MM.1S (cell line): Measurements from ENCODE around the gene CDC20.

Source experiments
- DNase-seq: peaks from one replicate; pipeline ENCODE4 v3.0.0-alpha.2; 2015
- H2AFZ ChIP-seq: fragments of 300-600 bp; sonication (generic); 2 replicates; pipeline ENCODE4 v1.6.0; 2016; ENCODE audit warnings: antibody characterized with exemption, low read length
- H3F3A ChIP-seq: fragments of 300-600 bp; sonication (generic); 2 replicates; pipeline ENCODE4 v1.6.1; 2016; ENCODE audit warnings: mild to moderate bottlenecking, antibody characterized with exemption, low read length, moderate library complexity, mixed read lengths; ENCODE audit not compliant: insufficient read depth
- H3K27ac ChIP-seq: fragments of 300-600 bp; sonication (generic); 2 replicates; pipeline ENCODE4 v1.5.1; 2016; ENCODE audit warnings: mild to moderate bottlenecking, low read length
- H3K27me3 ChIP-seq: fragments of 300-600 bp; sonication (generic); replicated peaks from 2 replicates; pipeline ENCODE4 v1.6.0; 2016; ENCODE audit warnings: low read length; ENCODE audit not compliant: insufficient read depth
- H3K36me3 ChIP-seq: fragments of 300-600 bp; sonication (generic); replicated peaks from 2 replicates; pipeline ENCODE4 v1.6.1; 2016; ENCODE audit warnings: mild to moderate bottlenecking, low read length, mixed read lengths; ENCODE audit not compliant: insufficient read depth
- H3K4me1 ChIP-seq: fragments of 300-600 bp; sonication (generic); 2 replicates; pipeline ENCODE4 v1.6.1; 2016; ENCODE audit warnings: low read length, mixed read lengths
- H3K4me2 ChIP-seq: fragments of 300-600 bp; sonication (generic); 2 replicates; pipeline ENCODE4 v1.6.0; 2016; ENCODE audit warnings: low read depth, low read length
- H3K4me3 ChIP-seq: fragments of 300-600 bp; sonication (generic); 2 replicates; pipeline ENCODE4 v1.5.1; 2016; ENCODE audit warnings: low read length, mixed read lengths
- H3K79me2 ChIP-seq: fragments of 300-600 bp; sonication (generic); 2 replicates; pipeline ENCODE4 v1.6.1; 2016; ENCODE audit warnings: mixed run types, low read length, mixed read lengths
- H3K9ac ChIP-seq: fragments of 300-600 bp; sonication (generic); 2 replicates; pipeline ENCODE4 v1.6.1; 2016; ENCODE audit warnings: low read length, mixed read lengths
- H3K9me2 ChIP-seq: fragments of 300-600 bp; sonication (generic); replicated peaks from 2 replicates; pipeline ENCODE4 v1.6.1; 2016; ENCODE audit warnings: mild to moderate bottlenecking, low read length, mixed read lengths; ENCODE audit not compliant: insufficient read depth
- H3K9me3 ChIP-seq: fragments of 300-600 bp; sonication (generic); replicated peaks from 2 replicates; pipeline ENCODE4 v1.6.1; 2016; ENCODE audit warnings: mild to moderate bottlenecking, low read length, mixed read lengths; ENCODE audit not compliant: insufficient read depth
- H4K20me1 ChIP-seq: fragments of 300-600 bp; sonication (generic); 2 replicates; pipeline ENCODE4 v1.6.1; 2016; ENCODE audit warnings: mild to moderate bottlenecking, low read length, moderate library complexity, mixed read lengths; ENCODE audit not compliant: insufficient read depth
- EZH2 ChIP-seq: fragments of 300-600 bp; sonication (generic); optimal IDR thresholded peaks from 2 replicates; pipeline ENCODE3; 2017; ENCODE audit warnings: low read depth, mild to moderate bottlenecking, antibody characterized with exemption, low read length, mixed read lengths
- EZH2phosphoT487 ChIP-seq: fragments of 300-600 bp; sonication (generic); IDR thresholded peaks from 2 replicates; pipeline ENCODE4 v1.6.1; 2018; ENCODE audit warnings: antibody characterized with exemption, low read length
- TF ChIP-seq, protein P1 (sequence below): fragments of 300-600 bp; sonication (generic); IDR thresholded peaks from 2 replicates; pipeline ENCODE4 v1.5.1; 2016; ENCODE audit warnings: antibody characterized with exemption, low read length, mixed read lengths

The CDC20 gene

DNA sequence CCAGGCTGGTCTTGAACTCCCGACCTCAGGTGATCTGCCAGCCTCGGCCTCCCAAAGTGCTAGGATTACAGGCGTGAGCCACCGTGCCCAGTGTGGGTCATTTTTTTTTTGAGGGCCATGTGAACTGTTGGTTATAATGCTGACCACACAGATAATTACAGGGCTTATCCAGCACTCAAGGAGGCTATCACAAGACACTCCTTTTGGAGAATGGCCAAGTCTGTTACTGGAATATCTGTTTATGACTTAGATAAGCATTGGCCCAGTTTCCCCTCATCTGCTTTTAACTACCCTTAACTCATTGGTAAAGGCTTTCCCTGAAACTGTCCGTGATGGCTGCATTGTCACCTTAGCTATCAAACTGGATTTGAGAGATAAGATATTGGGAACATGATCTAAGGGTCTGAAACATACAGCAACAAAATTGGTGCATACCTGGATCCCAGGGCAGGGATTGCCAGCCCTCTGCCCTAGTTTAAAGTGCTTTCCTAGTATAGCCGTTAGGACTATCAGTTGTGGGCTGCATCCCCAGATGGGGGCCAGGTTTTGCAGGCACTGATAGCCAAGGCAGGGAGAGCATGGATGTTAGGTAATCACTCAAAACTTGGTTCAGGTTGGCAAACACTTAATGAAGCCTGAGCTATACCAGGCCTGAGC is 46.6 kb downstream of the CDC20 start:
- no peak for DNase-seq
- Histone ChIP-seq H2AFZ (no peak overlapping the region), H3K4me1 (no peaks in the 10 kb centered on the region), H4K20me1 (no peaks in the 10 kb centered on the region), H3K27me3 (no peaks in the 10 kb centered on the region), H3K4me2 (no peak overlapping the region), H3K36me3 (no peaks in the 10 kb centered on the region), H3K9ac (no peak overlapping the region), H3K9me3 (no peaks in the 10 kb centered on the region), H3K79me2 (no peaks in the 10 kb centered on the region), H3F3A (no peaks in the 10 kb centered on the region), H3K4me3 (no peak overlapping the region), H3K27ac (no peak overlapping the region), H3K9me2 (no peaks in the 10 kb centered on the region)
- TF ChIP-seq EZH2 (no peak), EZH2phosphoT487 (no peak)
- TF ChIP-seq, protein P1, sequence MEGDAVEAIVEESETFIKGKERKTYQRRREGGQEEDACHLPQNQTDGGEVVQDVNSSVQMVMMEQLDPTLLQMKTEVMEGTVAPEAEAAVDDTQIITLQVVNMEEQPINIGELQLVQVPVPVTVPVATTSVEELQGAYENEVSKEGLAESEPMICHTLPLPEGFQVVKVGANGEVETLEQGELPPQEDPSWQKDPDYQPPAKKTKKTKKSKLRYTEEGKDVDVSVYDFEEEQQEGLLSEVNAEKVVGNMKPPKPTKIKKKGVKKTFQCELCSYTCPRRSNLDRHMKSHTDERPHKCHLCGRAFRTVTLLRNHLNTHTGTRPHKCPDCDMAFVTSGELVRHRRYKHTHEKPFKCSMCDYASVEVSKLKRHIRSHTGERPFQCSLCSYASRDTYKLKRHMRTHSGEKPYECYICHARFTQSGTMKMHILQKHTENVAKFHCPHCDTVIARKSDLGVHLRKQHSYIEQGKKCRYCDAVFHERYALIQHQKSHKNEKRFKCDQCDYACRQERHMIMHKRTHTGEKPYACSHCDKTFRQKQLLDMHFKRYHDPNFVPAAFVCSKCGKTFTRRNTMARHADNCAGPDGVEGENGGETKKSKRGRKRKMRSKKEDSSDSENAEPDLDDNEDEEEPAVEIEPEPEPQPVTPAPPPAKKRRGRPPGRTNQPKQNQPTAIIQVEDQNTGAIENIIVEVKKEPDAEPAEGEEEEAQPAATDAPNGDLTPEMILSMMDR: no peak

GRCh38 chr1:43405876-43406234 is 47.1 kb downstream of the CDC20 start:
- no peaks in the 10 kb centered on the region for H4K20me1 ChIP-seq
- no peak overlapping the region for H3K4me3 ChIP-seq
- H3K36me3 ChIP-seq: no peaks in the 10 kb centered on the region
- H3K9me2 ChIP-seq: no peaks in the 10 kb centered on the region
- no peaks in the 10 kb centered on the region for H3K9me3 ChIP-seq
- H3K4me2 ChIP-seq: no peak overlapping the region
- no peak for TF ChIP-seq EZH2phosphoT487
- TF ChIP-seq EZH2: no peak
- TF ChIP-seq, protein P1: no peak
- no peaks in the 10 kb centered on the region for H3F3A ChIP-seq
- no peaks in the 10 kb centered on the region for H3K79me2 ChIP-seq
- no peaks in the 10 kb centered on the region for H3K4me1 ChIP-seq
- H3K27me3 ChIP-seq: no peaks in the 10 kb centered on the region
- H2AFZ ChIP-seq: no peak overlapping the region
- no peak for DNase-seq
- no peak overlapping the region for H3K9ac ChIP-seq
- H3K27ac ChIP-seq: no peak overlapping the region

GRCh38 chr1:43410571-43410970 is 51.8 kb downstream of the CDC20 start:
- H3K9me2 ChIP-seq: no peaks in the 10 kb centered on the region
- H3F3A ChIP-seq: no peaks in the 10 kb centered on the region
- no peaks in the 10 kb centered on the region for H4K20me1 ChIP-seq
- no peak overlapping the region for H3K27ac ChIP-seq
- no peak overlapping the region for H3K9ac ChIP-seq
- no peaks in the 10 kb centered on the region for H3K9me3 ChIP-seq
- H3K36me3 ChIP-seq: no peaks in the 10 kb centered on the region
- no peak overlapping the region for H2AFZ ChIP-seq
- H3K27me3 ChIP-seq: no peaks in the 10 kb centered on the region
- no peak overlapping the region for H3K4me2 ChIP-seq
- H3K4me3 ChIP-seq: no peak overlapping the region
- TF ChIP-seq EZH2 (no peak), EZH2phosphoT487 (no peak)
- TF ChIP-seq, protein P1: no peak
- no peaks in the 10 kb centered on the region for H3K4me1 ChIP-seq
- no peak for DNase-seq
- H3K79me2 ChIP-seq: no peaks in the 10 kb centered on the region
